Fibroblast of skin of scalp (primary cell): ENCODE results near the gene SOX5.
"Not testable (repeated sequence)": the region's sequence is repeated elsewhere in the genome, so short reads cannot be mapped to it uniquely, and the experiment has no call there.

Experiments
- DNase-seq: peaks from one replicate; pipeline ENCODE4 v3.0.0-alpha.2; 2013

SOX5 gene

GRCh38 chr12:23534196-23534595 lies 415.3 kb downstream of the SOX5 start:
- DNase-seq: no peak

GRCh38 chr12:23533699-23534098 lies 415.8 kb downstream of the SOX5 start:
- no peak for DNase-seq

GRCh38 chr12:23533265-23533664 lies 416.2 kb downstream of the SOX5 start:
- DNase-seq: no peak

- DNase-seq: no peak
Observed at GRCh38 chr12:23528316-23528715, 421.2 kb downstream of the SOX5 start.

GRCh38 chr12:23525450-23526072 lies 423.9 kb downstream of the SOX5 start:
- DNase-seq: no peak

GRCh38 chr12:23523339-23523738 lies 426.1 kb downstream of the SOX5 start:
- DNase-seq: no peak

GRCh38 chr12:23519444-23519843 lies 430.0 kb downstream of the SOX5 start:
- DNase-seq: not testable (repeated sequence)

- DNase-seq: not testable (repeated sequence)
Observed at GRCh38 chr12:23515785-23516184, 433.7 kb downstream of the SOX5 start.

- DNase-seq: no peak
Observed at GRCh38 chr12:23510484-23510883, 439.0 kb downstream of the SOX5 start.

GRCh38 chr12:23509832-23510231 lies 439.6 kb downstream of the SOX5 start:
- DNase-seq: not testable (repeated sequence)

- not testable (repeated sequence) for DNase-seq
Observed at GRCh38 chr12:23507785-23508184, 441.7 kb downstream of the SOX5 start.

- DNase-seq: not testable (repeated sequence)
Observed at GRCh38 chr12:23505736-23506135, 443.7 kb downstream of the SOX5 start.

- no peak for DNase-seq
Observed at GRCh38 chr12:23504641-23505399, 444.6 kb downstream of the SOX5 start.

GRCh38 chr12:23504043-23504442 lies 445.4 kb downstream of the SOX5 start:
- no peak for DNase-seq

GRCh38 chr12:23503544-23503943 lies 445.9 kb downstream of the SOX5 start:
- no peak for DNase-seq

GRCh38 chr12:23502259-23502658 lies 447.2 kb downstream of the SOX5 start:
- no peak for DNase-seq

- no peak for DNase-seq
Observed at GRCh38 chr12:23495472-23495871, 454.0 kb downstream of the SOX5 start.

- no peak for DNase-seq
Observed at GRCh38 chr12:23493672-23494071, 455.8 kb downstream of the SOX5 start.

- not testable (repeated sequence) for DNase-seq
Observed at GRCh38 chr12:23491029-23491428, 458.4 kb downstream of the SOX5 start.

- DNase-seq: no peak
Observed at GRCh38 chr12:23488130-23488529, 461.3 kb downstream of the SOX5 start.

GRCh38 chr12:23484238-23484637 lies 465.2 kb downstream of the SOX5 start:
- DNase-seq: no peak

- no peak for DNase-seq
Observed at GRCh38 chr12:23482571-23482970, 466.9 kb downstream of the SOX5 start.
